DMS153 (cell line): Measurements from ENCODE around the gene CARD14.
"Not testable (repeated sequence)": the region's sequence is repeated elsewhere in the genome, so short reads cannot be mapped to it uniquely, and the experiment has no call there.

Experiments
- DNase-seq: peaks from one replicate; lab custom pipeline; 2025; lab: John Stamatoyannopoulos, UW

CARD14 gene

DNA sequence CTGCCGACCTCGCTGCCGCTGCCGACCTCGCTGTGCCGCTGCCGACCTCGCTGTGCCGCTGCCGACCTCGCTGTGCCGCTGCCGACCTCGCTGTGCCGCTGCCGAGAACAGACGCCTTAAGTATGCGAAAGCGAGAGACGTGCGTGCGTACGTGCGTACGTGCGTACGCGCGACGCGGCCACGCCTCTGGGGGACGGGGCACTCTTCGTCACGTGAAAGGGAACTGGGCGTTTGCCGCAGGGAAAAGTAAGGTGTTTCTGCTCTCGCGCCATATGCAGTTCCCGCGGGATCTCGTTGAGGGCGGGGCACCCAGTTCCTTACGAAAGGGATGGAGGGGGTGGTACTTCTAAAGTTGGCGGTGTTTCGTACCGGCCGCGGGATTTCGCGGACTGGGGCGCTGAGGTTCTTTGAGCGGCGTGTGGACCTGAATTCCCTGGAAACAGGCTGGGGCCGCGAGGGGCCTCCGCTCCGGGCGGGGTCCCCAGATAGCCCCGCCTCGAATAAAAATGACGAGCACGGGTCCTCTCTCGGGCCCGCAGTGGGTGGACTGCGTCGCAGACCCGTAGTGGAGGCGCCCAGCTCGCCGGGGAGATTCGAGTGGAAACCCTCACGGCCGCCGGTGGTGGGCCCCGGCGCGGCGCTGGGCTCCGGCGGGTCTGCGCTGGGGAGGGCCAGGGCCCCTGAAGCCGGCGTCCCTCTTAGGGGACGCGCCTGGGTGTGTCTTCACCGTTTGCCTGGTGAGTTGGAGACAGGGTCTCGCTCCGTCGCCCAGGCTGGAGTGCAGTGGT, 22.6 kb upstream of the CARD14 start, which contains the start of gene EIF4A3:
Gene EIF4A3 (minus strand): TSS at position 94 of the 788 bp plus-strand sequence. CDS start 167 bp downstream, outside the sequence.
- peak; percentile 98 for DNase-seq

DNA sequence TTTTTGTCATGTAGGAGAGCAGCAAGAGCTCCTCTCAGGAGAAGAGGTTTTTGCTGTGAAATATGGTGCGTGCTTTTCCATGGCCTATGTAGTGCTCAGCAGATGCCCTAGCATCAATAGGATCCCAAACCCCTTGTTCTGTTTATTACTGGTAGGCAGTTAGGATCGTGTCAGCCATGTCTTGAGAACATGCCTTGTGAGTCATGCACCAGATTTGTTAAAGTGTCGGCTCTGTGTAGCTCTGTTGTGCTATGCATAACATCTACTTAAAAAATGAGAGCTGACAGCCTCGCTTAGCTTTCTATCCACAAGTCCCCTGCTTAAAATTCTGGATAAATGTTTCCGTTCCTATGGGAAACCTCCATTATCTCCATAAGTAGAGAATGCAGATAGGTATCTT, 18.5 kb upstream of the CARD14 start:
- no peak for DNase-seq

- no peak for DNase-seq
Observed at GRCh38 chr17:80152081-80152702, 17.6 kb upstream of the CARD14 start.

- DNase-seq, result no peak
Observed at GRCh38 chr17:80153004-80153403, 16.8 kb upstream of the CARD14 start.

DNA sequence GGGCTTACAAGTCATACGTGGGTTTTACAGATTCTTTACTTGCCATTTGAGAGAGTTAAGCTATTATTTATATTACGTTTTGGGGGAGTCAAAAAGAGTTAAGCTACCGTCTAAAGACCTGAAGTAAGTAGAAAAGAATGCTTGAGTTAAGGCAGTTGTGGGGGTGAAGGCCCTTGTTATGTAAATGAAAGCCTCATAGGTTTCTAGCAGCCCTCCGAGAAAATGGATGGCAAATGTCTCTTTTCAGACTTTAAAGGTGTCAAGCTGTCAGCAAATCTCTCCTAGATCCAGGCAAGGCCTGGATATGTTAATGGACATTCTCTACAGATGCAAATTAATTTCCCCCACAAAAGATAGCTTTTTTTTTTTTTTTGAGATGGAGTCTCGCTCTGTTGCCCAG, 15.7 kb upstream of the CARD14 start:
- DNase-seq, result no peak

DNA sequence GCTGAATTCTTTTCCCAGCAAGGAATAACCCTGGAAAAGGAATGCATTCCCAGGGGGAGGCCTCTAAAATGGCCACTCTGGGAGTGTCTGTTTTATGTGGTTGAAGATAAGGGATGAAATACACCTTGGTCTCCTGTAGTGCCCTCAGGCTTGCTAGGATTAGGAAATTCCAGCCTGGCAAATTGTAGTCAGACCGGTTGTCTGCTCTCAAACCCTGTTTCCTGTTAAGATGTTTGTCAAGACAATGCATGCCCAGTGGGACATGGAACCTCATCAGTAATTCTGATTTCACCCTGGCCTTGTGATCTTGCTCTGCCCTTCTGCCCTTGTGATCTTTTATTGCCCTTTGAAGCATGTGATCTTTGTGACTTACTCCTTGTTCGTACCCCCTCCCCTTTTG, 14.2 kb upstream of the CARD14 start:
- not testable (repeated sequence) for DNase-seq

DNA sequence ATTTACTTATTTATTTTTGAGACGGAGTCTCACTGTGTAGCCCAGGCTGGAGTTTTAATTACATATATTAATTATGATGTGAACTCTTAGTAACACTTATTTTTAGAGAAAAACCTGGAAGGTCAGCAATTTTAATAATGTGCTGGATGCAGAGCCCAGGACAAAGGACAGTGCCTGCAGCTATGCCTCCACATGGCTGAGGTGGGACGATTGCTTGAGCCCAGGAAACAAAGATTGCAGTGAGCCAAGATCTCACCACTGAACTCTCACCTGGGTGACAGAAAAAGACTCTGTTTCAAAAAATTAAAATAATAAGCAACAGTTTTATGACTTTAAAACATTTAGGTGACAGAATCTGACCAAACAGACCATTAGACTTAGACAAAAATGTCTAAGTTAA, 11.0 kb upstream of the CARD14 start:
- DNase-seq, result no peak

DNA sequence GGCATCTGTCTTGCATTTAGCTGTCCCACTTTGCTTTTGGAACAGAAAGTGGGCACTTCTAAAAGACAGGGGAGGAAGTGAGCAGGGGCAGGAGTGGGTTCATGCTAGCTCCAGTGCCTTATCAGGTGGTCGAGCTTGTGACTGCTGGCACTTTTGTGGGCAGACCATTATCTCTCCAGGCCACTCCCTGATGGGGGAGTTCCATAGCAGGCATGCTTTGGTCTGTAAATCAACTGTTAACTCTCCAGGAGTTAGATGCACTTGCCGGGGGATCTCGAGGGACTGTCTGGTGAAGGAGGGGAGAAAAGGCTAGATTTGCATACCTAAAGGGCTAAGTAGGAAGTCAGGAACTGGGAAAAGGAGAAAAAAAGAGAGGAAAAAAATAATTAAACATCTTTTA, 9.3 kb upstream of the CARD14 start:
- DNase-seq, result no peak

GRCh38 chr17:80163336-80163735, 6.5 kb upstream of the CARD14 start:
- DNase-seq, result no peak

DNA sequence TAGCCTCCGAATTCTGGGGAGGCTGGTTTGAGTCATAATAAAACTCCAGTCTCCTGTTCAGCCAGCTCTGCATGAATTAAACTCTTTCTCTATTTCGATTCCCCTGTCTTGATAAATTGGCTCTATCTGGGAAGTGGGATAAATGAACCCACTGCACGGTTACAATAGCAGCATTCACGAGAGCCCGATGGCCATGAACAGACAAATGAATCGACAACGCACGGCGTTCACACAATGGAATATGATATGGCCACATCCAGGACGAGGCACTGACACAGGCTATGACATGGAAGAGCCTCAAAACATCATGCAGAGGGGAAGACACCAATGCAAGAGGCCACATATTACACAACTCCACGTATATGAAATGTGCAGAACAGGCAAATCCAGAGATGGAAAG, 5.6 kb upstream of the CARD14 start:
- no peak for DNase-seq

DNA sequence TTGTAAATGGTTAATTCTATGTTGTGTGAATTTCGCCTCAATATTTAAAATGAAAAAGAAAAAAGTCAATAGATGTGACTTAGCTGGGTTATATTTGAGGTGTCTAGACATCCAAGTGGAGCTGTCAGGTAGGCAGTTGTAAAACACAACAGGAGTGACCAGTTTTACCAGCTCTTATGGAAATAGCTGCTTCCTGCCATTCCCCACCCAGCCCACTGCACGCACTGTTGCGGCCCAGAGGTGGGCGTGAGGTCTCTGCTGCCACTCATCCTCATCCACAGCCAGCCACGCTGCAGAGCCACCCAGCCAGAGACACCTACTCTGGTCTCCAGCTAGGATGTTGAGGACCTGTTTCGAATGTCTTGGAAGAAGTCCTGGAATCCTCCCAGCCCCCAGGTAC, 3.4 kb upstream of the CARD14 start:
- no peak for DNase-seq

DNA sequence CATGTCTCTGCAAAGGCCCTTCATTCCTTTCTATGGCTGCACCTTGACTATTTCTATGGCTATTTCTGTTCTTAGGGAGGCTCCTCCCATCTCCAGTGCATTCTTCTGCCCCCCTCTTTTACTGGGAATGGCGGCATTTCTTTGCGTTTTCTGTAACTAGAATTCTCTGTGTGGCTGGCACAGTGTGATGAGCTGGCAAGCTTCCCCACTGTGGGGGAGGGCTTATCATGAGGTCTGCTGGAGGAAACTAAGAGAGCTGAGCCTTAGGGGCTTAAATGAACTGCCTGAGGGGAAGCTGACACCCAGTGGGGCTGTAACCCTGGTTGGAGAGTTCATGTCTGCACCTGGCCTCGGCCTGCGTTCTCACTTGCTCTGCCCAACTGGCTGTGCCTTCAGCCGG, 1.5 kb upstream of the CARD14 start:
- no peak for DNase-seq

GRCh38 chr17:80169107-80169506, 723 bp upstream of the CARD14 start:
- no peak for DNase-seq

DNA sequence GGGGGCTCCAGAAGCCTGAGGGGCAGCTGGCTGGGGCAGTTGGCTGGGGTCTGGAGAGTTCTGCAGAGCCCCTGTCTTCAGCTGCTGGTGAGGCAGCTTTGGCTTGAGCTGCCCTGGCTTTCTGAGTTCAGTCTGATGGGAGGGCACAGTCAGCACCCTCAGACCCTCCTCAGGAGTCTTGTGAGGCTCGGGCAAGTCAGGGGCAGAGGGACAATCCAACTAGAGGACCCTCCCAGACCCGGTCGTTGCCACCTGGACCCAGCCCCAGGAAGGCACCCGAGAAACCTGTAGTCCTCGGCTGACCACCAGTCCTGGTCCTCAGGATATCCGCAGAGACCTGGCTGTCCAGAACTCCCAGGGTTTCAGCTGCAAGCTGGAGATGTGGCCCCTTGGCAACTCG, 1.9 kb downstream of the CARD14 start:
- DNase-seq, result no peak

DNA sequence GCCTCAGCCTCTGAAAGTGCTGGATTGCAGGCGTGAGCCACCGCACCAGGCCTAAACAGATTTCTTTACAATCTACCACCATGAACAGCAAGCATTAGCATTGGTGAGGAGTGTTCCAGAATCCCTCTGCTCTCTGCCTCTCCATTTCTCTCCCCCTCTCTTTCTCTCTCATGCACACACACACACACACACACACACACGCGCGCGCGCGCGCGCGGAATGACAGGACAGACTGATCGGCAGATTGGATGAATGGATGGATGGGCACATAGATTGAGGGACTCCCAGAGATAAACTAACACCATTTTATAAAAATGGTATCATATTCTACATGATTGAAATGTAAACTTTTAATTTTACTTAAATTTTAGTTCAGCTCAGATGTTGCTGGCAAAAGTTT, 3.3 kb downstream of the CARD14 start:
- no peak for DNase-seq

DNA sequence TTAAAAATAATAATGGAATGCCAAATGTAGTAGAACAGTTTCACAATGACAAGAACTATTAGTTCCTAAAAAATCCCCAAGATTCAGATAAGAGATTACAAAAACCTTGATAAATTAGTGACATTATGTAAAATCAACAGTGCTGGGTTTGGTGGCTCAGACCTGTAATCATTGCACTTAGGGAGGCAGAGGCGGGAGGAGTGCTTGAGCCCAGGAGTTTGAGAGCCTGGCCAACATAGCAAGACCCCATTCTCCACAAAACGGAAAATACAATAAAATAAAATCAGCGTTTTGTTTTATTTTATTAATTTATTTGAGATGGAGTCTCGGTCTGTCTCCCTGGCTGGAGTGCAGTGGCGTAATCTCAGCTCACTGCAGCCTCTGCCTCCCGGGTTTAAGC, 4.1 kb downstream of the CARD14 start:
- DNase-seq, result no peak

DNA sequence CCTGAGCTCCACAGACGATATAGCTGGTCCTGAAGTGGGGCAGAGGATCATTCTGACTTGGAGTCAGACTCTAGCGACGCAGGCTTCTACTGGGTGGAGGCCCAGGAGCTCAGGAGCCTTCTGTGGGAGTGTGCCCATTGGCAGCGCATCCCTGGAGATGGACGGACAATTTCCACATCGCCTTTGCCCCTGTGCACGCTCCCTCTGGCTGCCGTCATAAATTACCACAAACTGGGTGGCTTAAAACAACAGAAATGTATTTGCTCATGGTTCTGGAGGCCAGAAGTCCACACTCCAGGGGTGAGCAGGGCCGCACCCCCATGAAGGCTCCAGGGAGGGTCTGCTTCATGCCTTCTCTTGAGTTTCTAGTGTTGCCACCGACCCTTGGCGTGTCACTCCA, 6.9 kb downstream of the CARD14 start:
- no peak for DNase-seq

DNA sequence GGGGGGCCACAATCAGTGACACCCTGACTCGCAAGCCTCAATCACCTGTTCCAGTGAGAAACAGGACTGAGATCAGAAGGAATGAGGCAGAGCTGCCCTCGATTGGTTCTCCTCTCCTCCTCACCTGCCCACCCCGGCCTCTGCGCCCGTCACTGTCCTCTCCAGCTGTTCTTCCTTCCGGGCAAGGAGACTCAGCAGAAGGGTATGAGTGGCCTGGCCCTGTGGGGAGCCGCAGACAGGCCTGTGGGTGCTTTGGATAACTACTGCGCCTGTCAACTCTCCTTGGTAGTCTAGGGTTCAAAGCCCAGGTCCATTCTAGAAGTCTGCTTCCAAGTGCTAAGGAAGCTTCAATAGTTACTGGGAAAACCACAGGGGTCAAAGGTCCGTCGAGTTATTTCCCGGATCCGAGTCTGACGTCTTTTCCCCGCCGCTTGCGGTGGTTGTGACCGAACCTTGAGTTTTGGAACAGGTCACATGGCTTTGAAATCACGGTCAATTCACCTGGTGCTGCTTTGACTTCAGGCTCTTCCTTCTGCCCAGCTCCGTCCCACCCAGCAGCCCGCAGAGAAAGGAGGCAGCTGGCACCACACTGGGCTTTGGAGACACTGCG, 8.3 kb downstream of the CARD14 start:
- DNase-seq, result no peak

DNA sequence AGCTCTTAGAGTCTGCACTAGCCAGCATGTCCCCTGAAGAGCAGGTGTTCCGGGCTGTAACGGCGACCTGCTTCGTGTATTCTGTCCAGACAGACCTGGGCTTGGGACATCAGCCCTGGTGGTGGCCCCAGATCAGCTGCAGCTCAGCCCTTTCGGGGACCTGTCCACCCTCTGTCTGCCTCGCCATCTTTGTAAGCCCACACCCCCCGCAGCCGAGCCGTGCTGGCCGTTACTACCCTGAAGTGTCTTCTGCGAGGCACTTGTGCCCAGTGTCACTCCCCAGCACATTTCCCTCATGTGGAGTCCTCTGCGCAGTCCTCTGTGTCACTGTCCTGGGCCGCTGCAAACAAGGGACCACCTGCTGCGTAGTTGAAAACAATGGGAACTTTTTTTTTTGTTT, 10.4 kb downstream of the CARD14 start:
- no peak for DNase-seq

- no peak for DNase-seq
Observed at GRCh38 chr17:80181431-80181830, 11.6 kb downstream of the CARD14 start.

- no peak for DNase-seq
Observed at GRCh38 chr17:80182118-80182844, 12.5 kb downstream of the CARD14 start.

DNA sequence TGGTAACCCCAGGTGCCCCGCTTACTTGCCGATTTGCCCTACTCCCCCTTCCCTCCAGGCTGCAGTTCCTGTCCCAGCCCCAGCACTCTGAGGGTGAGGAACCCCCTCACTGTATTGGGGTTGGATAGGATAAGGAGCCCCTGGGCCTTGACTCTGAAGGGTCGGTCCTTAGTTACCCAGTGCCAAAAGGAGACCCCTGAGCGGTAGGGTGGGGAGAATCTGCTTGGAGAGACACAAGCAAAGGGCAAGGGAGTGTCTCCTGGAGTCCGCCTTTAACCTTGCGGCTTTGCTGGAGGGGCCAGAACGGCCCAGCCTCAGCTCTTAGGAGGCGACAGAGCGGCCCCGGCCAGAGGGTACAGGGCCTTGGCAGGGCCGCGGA, 13.0 kb downstream of the CARD14 start:
- DNase-seq, result no peak
